ENCODE measurements around the gene C3orf20. TPM values are rescaled to one million over a fixed set of nuclear protein-coding genes. Genes with fewer than 3 reads are reported as not detected.
A peak's percentile ranks its signal among the peaks of the same experiment; 100 is the strongest.

C3orf20 gene
- total RNA-seq, 4 donors from 2014 or later, result not detected

GRCh38 chr3:14775011-14775410 lies 100.1 kb downstream of the C3orf20 start:
- 92 to 100% methylated on average over 7 of the region's 7 CpGs for WGBS, 2 donors
- DNase-seq (ENCODE audit: low spot score in 2 of 2), result peak in 1 of 2 donors; percentile 63
- no peak overlapping the region for H3K4me3 ChIP-seq (ENCODE audit: low read depth, poor library complexity, severe bottlenecking)
- intact Hi-C loops (cut with DNase I; ENCODE audit: low total_unique reads), result no loop called here
- TF ChIP-seq, protein P1, sequence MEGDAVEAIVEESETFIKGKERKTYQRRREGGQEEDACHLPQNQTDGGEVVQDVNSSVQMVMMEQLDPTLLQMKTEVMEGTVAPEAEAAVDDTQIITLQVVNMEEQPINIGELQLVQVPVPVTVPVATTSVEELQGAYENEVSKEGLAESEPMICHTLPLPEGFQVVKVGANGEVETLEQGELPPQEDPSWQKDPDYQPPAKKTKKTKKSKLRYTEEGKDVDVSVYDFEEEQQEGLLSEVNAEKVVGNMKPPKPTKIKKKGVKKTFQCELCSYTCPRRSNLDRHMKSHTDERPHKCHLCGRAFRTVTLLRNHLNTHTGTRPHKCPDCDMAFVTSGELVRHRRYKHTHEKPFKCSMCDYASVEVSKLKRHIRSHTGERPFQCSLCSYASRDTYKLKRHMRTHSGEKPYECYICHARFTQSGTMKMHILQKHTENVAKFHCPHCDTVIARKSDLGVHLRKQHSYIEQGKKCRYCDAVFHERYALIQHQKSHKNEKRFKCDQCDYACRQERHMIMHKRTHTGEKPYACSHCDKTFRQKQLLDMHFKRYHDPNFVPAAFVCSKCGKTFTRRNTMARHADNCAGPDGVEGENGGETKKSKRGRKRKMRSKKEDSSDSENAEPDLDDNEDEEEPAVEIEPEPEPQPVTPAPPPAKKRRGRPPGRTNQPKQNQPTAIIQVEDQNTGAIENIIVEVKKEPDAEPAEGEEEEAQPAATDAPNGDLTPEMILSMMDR (IDR thresholded peaks at IDR 0.05), result no peak
- TF ChIP-seq POLR2A (IDR thresholded peaks at IDR 0.05), result no peak

DNA sequence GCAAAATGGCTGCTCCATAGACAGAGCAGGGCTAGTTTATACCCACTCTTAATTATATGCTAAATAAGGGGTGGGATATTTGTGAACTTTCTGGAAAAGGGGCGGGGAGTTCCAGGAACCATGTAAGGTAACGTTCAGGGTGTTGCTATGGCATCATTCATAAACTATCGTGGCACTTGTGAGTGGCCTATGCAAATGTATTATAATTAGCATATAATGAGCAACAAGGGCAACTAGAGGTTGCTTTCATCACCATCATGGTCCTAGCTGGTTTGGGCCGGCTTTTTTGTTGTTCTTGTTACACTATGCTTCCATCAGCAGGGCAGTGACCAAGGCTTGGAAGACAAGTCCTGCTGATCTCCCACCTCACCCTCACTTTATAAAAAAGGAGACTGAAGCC lies 100.6 kb downstream of the C3orf20 start:
- no peak for TF ChIP-seq POLR2A (IDR thresholded peaks at IDR 0.05)
- TF ChIP-seq, protein P1 (IDR thresholded peaks at IDR 0.05), result no peak
- 85 to 90% methylated on average over 4 of the region's 4 CpGs for WGBS, 2 donors

GRCh38 chr3:14779069-14779685 lies 104.2 kb downstream of the C3orf20 start:
- 83 to 93% methylated on average over 2 of the region's 2 CpGs for WGBS, 2 donors
- no peak for DNase-seq (ENCODE audit: low spot score in 2 of 2)
- intact Hi-C loops (cut with DNase I; ENCODE audit: low total_unique reads), result no loop called here
- H3K4me3 ChIP-seq (ENCODE audit: low read depth, poor library complexity, severe bottlenecking), result no peak overlapping the region
- no peak for TF ChIP-seq POLR2A (IDR thresholded peaks at IDR 0.05)
- TF ChIP-seq, protein P1 (IDR thresholded peaks at IDR 0.05), result no peak

More for the DNA sequence above, 100.6 kb downstream of the C3orf20 start:
- H3K4me3 ChIP-seq (ENCODE audit: low read depth, poor library complexity, severe bottlenecking), result no peak overlapping the region
- intact Hi-C loops (cut with DNase I; ENCODE audit: low total_unique reads), result no loop called here
- DNase-seq (ENCODE audit: low spot score in 2 of 2), result no peak

GRCh38 chr3:14780927-14781507 lies 106.1 kb downstream of the C3orf20 start:
- H3K4me3 ChIP-seq (ENCODE audit: low read depth, poor library complexity, severe bottlenecking), result no peak overlapping the region
- TF ChIP-seq POLR2A (IDR thresholded peaks at IDR 0.05), result no peak
- TF ChIP-seq, protein P1 (IDR thresholded peaks at IDR 0.05), result no peak
- DNase-seq (ENCODE audit: low spot score in 2 of 2), result peak in 1 of 2 donors; percentile 83
- 41 to 44% methylated on average over 12 of the region's 12 CpGs for WGBS, 2 donors
- intact Hi-C loops (cut with DNase I; ENCODE audit: low total_unique reads), result no loop called here

DNA sequence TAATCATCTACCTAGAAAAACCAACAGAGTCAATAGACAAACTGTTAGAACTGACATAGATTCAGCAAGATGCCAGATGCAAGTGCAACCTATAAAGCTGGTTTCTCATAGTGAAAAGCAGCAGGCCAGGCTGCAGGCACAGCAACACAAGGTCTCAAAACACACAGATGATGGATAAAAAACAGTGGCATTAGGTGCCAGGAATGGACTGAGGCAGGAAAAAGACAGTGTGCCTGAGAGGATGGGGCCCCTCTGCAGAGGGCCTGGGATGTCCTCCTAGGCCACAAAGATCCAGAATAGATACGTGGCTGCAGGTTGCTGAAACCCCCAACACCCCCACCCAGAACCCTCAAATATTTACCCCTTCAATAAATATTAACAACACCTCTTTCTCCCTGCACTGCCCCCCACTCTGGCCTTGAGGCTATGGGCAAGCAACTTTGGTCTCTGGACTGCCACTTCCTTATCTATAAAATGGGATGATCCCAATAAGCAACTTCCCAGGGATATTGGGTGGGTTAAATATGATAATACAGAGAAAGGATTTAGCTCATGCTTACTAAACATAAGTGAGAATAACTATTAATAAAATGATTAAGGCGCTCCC lies 108.6 kb downstream of the C3orf20 start:
- DNase-seq (ENCODE audit: low spot score in 2 of 2), result peak in 1 of 2 donors; percentile 21
- TF ChIP-seq, protein P1 (IDR thresholded peaks at IDR 0.05), result no peak
- TF ChIP-seq POLR2A (IDR thresholded peaks at IDR 0.05), result no peak
- intact Hi-C loops (cut with DNase I; ENCODE audit: low total_unique reads), result no loop called here
- H3K4me3 ChIP-seq (ENCODE audit: low read depth, poor library complexity, severe bottlenecking), result no peak overlapping the region
- 73 to 83% methylated on average over 2 of the region's 2 CpGs for WGBS, 2 donors
